ENCODE measurements around the gene STX2.
A peak's percentile ranks its signal among the peaks of the same experiment; 100 is the strongest.

Gene STX2

GRCh38 chr12:130831246-130831645, 7.8 kb downstream of the STX2 start:
- DNase-seq (ENCODE audit: low spot score), result no peak

DNA sequence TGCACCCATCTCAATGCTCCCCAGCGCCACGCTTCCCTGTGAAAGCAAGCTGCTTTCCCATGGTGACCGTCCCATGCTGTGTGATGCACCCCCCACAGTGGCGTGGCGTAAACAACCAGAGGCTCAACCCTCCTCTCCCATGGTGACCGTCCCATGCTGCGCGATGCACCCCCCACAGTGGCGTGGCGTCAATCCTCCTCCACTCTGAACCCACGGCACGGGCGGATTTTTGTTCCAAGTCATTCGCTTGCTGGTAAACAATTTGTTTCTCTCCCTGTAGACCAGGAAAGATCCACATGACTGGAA, 8.9 kb downstream of the STX2 start:
- no peak for DNase-seq (ENCODE audit: low spot score)

GRCh38 chr12:130829391-130830245, 9.4 kb downstream of the STX2 start:
- no peak for DNase-seq (ENCODE audit: low spot score)

- DNase-seq (ENCODE audit: low spot score), result no peak
Observed at GRCh38 chr12:130828895-130829294, 10.2 kb downstream of the STX2 start.

- no peak for DNase-seq (ENCODE audit: low spot score)
Observed at GRCh38 chr12:130827432-130827831, 11.6 kb downstream of the STX2 start.

DNA sequence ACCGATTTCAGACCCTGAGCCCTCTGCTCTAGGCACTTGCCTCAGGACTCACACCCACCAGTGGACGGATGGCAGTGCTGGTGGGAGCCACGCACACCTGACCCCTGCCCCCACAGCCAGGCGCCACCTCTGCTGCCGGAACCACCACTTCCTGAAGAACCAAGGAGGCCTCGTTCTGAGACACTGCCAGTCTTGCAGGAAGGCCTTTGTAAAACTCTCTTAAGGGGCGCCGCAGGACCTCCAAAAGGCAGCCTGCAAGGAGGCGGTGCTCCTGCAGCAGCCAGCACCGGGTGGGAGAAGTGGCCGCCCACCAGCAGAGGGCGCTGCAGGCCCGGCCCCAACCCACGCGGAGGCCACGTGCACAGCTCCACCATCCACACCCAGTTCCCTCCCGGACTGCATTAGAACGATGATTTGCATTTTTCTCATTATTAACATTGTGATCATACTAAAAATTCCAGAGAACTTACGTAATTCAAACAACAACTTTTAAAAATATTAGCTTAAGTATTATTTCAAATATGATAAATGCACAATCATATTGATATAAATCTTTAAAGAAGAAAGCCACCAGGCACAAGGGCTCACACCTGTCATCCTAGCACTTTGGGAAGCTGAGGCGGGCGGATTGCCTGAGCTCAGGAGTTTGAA, 12.8 kb downstream of the STX2 start:
- peak; percentile 83 for DNase-seq (ENCODE audit: low spot score)

GRCh38 chr12:130825771-130826150, 13.3 kb downstream of the STX2 start:
- DNase-seq (ENCODE audit: low spot score), result no peak

DNA sequence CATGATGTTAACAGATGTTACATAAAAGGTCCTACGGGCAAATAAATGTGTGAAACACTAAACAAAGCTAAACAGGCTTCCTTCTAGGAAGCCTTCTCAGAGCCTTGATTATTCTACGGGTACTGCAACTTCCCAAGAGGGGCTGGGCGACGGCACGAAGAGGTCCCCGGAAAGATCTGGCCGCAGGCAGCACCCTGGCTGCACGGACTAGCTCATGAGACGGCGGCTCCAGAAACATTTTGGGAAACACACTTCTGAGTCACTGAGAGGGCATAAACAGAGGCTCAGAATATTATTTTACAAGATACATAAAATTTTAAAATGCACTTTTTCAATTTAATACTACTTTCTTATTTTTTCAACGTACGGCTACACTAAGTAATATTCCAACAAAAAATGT, 19.4 kb downstream of the STX2 start:
- DNase-seq (ENCODE audit: low spot score), result no peak

GRCh38 chr12:130818635-130819576, 20.1 kb downstream of the STX2 start:
- DNase-seq (ENCODE audit: low spot score), result peak; percentile 90

DNA sequence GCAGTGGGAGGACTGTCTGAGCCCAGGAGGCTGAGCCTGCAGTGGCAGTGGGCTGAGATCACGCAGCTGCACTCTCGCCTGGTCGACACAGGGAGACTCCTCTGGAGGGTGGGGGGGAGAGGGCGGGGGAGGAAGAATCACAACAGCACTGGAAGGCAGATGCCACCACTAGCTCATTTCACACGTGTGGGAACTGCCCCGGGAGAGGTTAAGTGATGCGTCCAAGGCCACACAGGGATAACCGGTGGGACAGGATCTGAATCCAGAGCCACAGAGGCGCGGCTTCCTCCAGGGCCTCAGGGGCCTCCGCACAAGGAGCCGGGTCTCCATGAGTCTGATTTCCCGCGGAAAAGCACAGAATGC, 20.8 kb downstream of the STX2 start:
- DNase-seq (ENCODE audit: low spot score), result no peak

- DNase-seq (ENCODE audit: low spot score), result no peak
Observed at GRCh38 chr12:130817804-130818203, 21.2 kb downstream of the STX2 start.

DNA sequence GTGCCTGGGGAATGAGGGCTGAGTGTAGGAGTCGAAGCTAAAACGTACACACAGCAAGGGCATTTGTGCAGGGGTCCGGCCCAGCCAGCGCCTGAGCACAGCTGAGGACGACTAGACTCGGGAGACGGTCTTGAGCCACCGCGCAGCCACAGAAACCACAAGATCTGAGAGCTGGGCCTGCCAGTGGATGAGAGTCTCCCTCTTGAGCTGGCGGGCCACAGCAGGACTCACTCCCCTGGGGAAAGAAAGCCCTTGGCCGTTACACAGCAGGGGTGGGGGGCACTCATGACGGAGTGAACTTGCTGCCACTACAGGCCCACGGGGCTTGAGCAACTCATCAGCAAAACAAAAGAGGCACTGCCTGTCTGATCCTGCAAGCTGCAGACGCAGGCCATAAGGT, 23.0 kb downstream of the STX2 start:
- DNase-seq (ENCODE audit: low spot score), result no peak

- DNase-seq (ENCODE audit: low spot score), result no peak
Observed at GRCh38 chr12:130815028-130815741, 23.9 kb downstream of the STX2 start.

GRCh38 chr12:130813949-130814348, 25.1 kb downstream of the STX2 start:
- no peak for DNase-seq (ENCODE audit: low spot score)

- DNase-seq (ENCODE audit: low spot score), result no peak
Observed at GRCh38 chr12:130813436-130813835, 25.6 kb downstream of the STX2 start.

- no peak for DNase-seq (ENCODE audit: low spot score)
Observed at GRCh38 chr12:130809791-130810190, 29.3 kb downstream of the STX2 start.

DNA sequence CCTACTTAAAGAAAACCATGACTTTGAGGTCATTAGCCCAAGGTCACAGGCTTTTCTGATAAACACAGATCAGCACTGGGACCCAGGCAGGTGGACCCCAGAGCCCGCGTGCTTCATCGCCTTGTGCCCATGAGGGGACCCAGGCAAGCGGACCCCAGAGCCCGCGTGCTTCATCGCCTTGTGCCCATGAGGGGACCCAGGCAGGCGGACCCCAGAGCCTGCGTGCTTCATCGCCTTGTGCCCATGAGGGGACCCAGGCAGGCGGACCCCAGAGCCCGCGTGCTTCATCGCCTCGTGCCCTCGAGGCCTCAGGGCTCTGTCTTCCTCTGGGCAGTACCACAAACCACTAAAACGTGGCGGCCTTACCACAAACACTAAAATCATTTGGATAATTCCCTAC, 31.7 kb downstream of the STX2 start:
- DNase-seq (ENCODE audit: low spot score), result no peak

GRCh38 chr12:130806574-130806973, 32.5 kb downstream of the STX2 start:
- DNase-seq (ENCODE audit: low spot score), result no peak

DNA sequence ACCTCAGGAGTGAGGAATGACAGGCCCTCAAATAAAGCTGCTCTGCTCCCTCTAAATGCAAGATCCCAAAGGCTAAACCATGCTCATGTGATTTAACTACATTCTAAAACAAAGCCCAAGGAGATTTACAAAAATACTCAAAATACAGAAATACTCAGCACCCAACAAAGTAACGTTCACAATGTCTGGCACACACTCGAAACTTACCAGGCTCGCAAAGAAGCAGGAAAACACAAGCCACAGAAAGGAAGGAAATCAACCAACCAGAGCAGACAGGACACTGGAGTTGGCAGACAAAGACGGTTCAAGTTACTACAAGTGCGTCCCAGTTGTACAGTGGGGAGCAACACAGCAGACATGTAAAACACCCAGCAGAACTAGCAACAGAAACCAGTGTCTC, 33.4 kb downstream of the STX2 start:
- DNase-seq (ENCODE audit: low spot score), result no peak

DNA sequence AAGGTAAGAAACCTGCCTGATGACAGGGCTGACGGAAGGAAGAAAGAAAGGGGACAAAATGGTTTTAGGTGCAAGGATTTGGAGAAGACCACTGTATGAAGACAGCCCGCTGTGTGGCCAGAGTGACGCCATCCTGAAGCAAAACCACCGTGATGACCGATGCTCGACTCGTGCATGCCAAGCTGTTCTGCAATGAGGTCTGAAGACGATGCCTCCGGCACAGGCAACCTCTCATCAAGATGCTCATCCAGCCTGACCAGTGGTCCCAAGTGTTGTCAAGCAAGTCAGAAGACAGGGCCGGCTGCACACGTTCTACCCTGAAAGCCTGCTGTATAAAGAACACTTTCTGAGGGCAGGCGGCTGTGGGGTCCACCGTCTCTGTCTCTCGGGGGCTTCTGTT, 34.8 kb downstream of the STX2 start:
- DNase-seq (ENCODE audit: low spot score), result no peak

- no peak for DNase-seq (ENCODE audit: low spot score)
Observed at GRCh38 chr12:130803702-130804101, 35.3 kb downstream of the STX2 start.

DNA sequence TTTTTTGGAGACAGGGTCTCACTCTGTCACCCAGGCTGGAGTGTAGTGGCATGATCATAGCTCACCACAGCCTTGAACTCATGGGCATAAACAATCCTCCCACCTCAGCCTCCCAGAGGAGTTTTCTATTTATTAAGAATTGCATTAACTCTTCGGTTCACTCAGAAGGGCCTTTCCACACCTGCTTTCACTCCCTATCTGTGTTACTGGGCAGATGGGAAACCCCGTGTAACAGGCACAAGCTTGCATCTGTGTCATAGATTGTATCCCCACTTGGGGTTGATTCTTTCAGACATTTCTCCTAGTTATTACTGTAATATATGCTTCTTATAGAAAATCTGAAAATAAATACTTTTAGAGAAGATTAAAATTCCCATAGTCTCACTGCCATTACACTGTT, 38.7 kb downstream of the STX2 start:
- no peak for DNase-seq (ENCODE audit: low spot score)
